Fibroblast of mammary gland (primary cell): ENCODE measurements around the gene ANO7.

Experiments used
- DNase-seq: peaks from one replicate; pipeline ENCODE4 v3.0.0-alpha.2; 2010; ENCODE audit warnings: low read depth
- H3K4me3 ChIP-seq: 2 replicates; pipeline ENCODE4 v1.5.1; 2011; ENCODE audit warnings: low read depth, mild to moderate bottlenecking, low read length, moderate library complexity; ENCODE audit not compliant: control insufficient read depth
- TF ChIP-seq, protein P1 (sequence below): conservative IDR thresholded peaks from 2 replicates; pipeline ENCODE4 v1.5.1; 2011; ENCODE audit warnings: low read depth, low read length, inconsistent platforms; ENCODE audit not compliant: control insufficient read depth, insufficient read depth

ANO7 gene

DNA sequence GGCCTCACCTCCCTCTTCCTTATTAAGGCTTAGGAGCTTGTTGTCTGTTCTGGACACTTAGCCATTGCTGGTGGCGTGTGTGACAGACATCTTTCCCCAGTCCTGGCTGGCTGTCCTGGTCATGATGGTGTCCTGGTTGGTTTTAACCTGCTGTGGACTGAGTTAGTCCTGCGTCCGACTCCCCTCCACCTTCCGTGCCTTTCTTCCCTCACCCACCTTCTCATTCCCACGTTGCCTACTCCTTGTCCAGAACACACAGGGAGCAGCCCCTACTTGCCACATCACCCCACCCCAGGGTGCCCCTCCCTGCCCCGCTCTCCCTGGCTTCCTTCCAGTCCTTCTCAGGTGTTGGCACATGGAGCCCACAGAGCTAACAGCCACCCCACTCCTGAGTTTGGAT is 9.5 kb downstream of the ANO7 start:
- TF ChIP-seq, protein P1, sequence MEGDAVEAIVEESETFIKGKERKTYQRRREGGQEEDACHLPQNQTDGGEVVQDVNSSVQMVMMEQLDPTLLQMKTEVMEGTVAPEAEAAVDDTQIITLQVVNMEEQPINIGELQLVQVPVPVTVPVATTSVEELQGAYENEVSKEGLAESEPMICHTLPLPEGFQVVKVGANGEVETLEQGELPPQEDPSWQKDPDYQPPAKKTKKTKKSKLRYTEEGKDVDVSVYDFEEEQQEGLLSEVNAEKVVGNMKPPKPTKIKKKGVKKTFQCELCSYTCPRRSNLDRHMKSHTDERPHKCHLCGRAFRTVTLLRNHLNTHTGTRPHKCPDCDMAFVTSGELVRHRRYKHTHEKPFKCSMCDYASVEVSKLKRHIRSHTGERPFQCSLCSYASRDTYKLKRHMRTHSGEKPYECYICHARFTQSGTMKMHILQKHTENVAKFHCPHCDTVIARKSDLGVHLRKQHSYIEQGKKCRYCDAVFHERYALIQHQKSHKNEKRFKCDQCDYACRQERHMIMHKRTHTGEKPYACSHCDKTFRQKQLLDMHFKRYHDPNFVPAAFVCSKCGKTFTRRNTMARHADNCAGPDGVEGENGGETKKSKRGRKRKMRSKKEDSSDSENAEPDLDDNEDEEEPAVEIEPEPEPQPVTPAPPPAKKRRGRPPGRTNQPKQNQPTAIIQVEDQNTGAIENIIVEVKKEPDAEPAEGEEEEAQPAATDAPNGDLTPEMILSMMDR = no peak
- no peak for DNase-seq
- H3K4me3 ChIP-seq = no peak overlapping the region

DNA sequence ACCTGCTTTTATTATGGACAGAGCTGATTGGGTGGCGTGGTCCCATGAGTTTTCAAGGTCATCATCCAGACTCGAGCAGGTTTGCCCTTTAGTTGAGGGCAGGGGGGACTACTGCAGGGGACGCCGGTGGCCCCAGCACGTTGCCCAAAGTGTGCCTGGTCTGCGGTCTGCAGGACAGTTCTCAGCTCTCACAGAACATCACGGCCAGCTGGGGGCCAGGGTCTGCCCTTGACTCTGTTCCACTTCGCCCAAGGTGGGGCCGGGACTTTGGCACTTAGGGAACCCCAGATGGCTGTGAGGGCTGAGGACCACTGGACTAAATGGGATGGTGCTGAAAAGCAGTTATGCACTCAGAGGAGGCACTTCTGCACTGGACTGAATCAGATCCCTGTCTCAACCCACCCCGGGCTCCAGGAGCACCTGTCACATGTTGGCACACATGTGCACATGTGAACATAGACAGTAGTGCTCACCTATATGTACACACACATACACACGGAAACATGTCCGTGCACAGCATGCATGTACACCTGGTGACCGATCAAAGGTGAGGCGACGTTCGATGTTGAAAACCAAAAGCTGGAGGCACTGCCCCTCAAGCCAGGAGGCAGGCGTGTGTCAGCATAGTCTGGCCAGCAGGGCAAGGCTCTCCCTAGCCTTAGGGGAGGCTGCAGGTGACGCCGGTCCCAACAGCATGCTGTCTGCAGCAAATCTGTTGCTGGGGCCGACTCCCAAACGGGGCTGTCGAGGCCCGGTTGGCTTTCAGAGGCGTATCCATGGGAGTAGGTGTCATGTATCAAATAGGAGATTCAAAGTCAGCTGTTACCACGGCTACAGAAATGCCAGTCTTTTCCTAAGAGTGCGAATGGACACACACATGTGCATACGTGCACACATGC is 10.2 kb downstream of the ANO7 start:
- TF ChIP-seq, protein P1 = no peak
- DNase-seq = no peak
- H3K4me3 ChIP-seq = no peak overlapping the region

DNA sequence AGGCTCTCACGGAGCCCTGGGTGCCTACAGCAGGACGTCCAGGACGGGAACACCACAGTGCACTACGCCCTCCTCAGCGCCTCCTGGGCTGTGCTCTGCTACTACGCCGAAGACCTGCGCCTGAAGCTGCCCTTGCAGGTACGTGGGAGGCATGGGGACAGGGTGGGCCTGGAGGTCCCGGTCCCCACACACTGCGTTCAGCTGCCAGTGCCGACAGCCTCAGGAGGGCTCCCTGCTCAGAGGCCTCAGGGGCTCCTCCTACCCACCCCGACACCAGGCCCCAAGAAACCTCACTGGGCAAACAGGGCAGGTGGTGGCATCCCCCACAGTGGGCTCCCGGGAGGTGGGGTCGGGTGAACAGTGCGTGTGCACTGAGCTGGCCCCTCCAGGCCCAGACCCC is 10.8 kb downstream of the ANO7 start:
- no peak for DNase-seq
- TF ChIP-seq, protein P1 = no peak
- H3K4me3 ChIP-seq = no peak overlapping the region

GRCh38 chr2:241199897-241200821 is 11.7 kb downstream of the ANO7 start:
- TF ChIP-seq, protein P1 = no peak
- no peak overlapping the region for H3K4me3 ChIP-seq
- no peak for DNase-seq

DNA sequence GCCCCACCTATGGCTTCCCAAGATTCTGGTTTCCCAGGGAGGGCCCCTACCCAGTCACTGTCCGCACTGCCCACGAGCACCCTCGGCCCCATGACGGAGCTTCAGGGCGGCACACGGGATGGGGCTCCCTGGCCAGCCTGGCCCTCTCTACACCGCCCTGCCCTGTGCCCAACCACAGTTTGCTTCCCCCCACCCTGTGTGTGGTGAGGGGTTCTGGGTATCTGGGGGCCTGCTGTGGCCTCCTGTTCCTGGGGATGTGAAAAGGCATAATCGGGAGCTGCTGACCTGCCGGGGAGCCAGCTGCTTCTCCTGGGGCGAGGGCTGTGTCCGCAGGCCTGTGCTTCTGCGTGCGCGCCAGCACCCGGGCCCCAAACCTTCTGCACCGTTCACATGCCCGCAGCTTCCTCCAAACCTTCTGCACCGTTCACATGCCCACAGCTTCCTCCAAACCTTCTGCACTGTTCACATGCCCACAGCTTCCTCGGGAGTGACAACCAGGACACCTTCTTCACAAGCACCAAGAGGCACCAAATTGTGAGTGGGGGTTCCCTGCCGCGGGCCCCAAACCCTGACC is 12.4 kb downstream of the ANO7 start:
- TF ChIP-seq, protein P1 = no peak

GRCh38 chr2:241201445-241202267 is 13.2 kb downstream of the ANO7 start:
- DNase-seq = no peak
- no peak overlapping the region for H3K4me3 ChIP-seq
- TF ChIP-seq, protein P1 = no peak

More for the DNA sequence above, 12.4 kb downstream of the ANO7 start:
- DNase-seq = no peak
- no peak overlapping the region for H3K4me3 ChIP-seq
